MCF 10A (cell line): ENCODE data around the gene DIP2C. TPM values are rescaled to one million over a fixed set of nuclear protein-coding genes. Genes with fewer than 3 reads are reported as not detected.

ENCODE experiments used
- BruUV-seq: library from RNA; stranded (reverse); fragments of 400-500 nt; replicated peaks from 2 replicates; lab custom pipeline; 2021; lab: Mats Ljungman, UMichigan
- CTCF ChIA-PET: fragments of 300-600 bp; sonication (Branson Sonifier 250); formaldehyde crosslinking; extraction: SDS; loops from one replicate; lab custom pipeline; 2021; ENCODE audit warnings: antibody characterized with exemption, inconsistent platforms; lab: Yijun Ruan, JAX
- POLR2A ChIA-PET: fragments of 300-600, 350-650 bp; sonication (Branson Sonifier 250); formaldehyde crosslinking; extraction: SDS; loops from one replicate; lab custom pipeline; 2020; ENCODE audit warnings: antibody characterized with exemption, inconsistent platforms; lab: Yijun Ruan, JAX
- DNase-seq: peaks from one replicate; pipeline ENCODE4 v3.0.0-alpha.2; 2018; ENCODE audit not compliant: unreplicated experiment
- H3K27ac Mint-ChIP-seq: one replicate; pipeline ENCODE4 v1.8.0; 2022; ENCODE audit warnings: mild to moderate bottlenecking, low read depth, mixed read lengths; ENCODE audit not compliant: unreplicated experiment
- H3K27me3 Mint-ChIP-seq: one replicate; pipeline ENCODE4 v1.8.0; 2022; ENCODE audit warnings: mixed read lengths; ENCODE audit not compliant: insufficient read depth, unreplicated experiment
- H3K36me3 Mint-ChIP-seq: one replicate; pipeline ENCODE4 v1.8.0; 2022; ENCODE audit warnings: mild to moderate bottlenecking, moderate library complexity, mixed read lengths; ENCODE audit not compliant: insufficient read depth, unreplicated experiment
- H3K4me1 Mint-ChIP-seq: one replicate; pipeline ENCODE4 v1.8.0; 2022; ENCODE audit warnings: mixed read lengths; ENCODE audit not compliant: insufficient read depth, unreplicated experiment
- H3K4me3 Mint-ChIP-seq: one replicate; pipeline ENCODE4 v1.8.0; 2022; ENCODE audit warnings: mild to moderate bottlenecking, moderate library complexity, mixed read lengths; ENCODE audit not compliant: unreplicated experiment
- H3K9me3 Mint-ChIP-seq: one replicate; pipeline ENCODE4 v1.8.0; 2022; ENCODE audit warnings: mixed read lengths; ENCODE audit not compliant: unreplicated experiment
- intact Hi-C: fragments of 100-400 bp; cut with micrococcal nuclease; formaldehyde crosslinking; loops from 2 replicates; pipeline ENCODE4 v1.14.1; 2022
- total RNA-seq: library from RNA; stranded (reverse); gene quantifications from 2 replicates; pipeline ENCODE4 v1.2.3, GENCODE V29; 2022
- TF ChIP-seq, protein P1 (sequence below): fragments of 200-600 bp; IDR thresholded peaks from one replicate; pipeline ENCODE4 v1.8.0; 2022; ENCODE audit warnings: antibody characterized with exemption, mild to moderate bottlenecking; ENCODE audit not compliant: unreplicated experiment

Gene DIP2C
- total RNA-seq, 1 experiment from 2014 or later, result 0.37 TPM

DNA sequence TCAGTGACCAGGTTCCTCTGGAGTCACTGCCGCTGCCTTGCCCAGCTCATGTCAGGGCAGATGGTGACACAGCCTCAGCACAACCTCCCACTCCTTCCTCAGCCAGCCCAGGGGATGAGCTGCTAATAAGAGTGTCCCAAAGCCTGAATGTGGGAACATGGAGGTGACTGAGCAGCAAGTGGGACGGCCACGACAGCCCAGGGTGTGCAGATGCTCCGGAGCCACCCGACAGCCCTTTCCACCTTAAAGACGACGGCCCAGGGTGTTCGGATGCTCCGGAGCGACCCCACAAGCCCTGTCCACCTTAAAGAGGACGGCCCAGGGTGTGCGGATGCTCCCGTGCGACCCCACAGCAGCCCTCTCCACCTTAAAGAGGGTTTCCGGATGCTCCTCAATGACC is 89.2 kb downstream of the DIP2C start:
- intact Hi-C loops, result no loop called here
- Mint-ChIP-seq H3K36me3 (no peaks in the 10 kb centered on the region), H3K27ac (no peak overlapping the region), H3K4me1 (no peaks in the 10 kb centered on the region), H3K4me3 (no peak overlapping the region), H3K27me3 (peaks cover 35% of the 10 kb centered on the region), H3K9me3 (no peaks in the 10 kb centered on the region)
- BruUV-seq, result no TSS peak
- ChIA-PET POLR2A (no interaction called here), CTCF (no interaction called here)
- TF ChIP-seq, protein P1, sequence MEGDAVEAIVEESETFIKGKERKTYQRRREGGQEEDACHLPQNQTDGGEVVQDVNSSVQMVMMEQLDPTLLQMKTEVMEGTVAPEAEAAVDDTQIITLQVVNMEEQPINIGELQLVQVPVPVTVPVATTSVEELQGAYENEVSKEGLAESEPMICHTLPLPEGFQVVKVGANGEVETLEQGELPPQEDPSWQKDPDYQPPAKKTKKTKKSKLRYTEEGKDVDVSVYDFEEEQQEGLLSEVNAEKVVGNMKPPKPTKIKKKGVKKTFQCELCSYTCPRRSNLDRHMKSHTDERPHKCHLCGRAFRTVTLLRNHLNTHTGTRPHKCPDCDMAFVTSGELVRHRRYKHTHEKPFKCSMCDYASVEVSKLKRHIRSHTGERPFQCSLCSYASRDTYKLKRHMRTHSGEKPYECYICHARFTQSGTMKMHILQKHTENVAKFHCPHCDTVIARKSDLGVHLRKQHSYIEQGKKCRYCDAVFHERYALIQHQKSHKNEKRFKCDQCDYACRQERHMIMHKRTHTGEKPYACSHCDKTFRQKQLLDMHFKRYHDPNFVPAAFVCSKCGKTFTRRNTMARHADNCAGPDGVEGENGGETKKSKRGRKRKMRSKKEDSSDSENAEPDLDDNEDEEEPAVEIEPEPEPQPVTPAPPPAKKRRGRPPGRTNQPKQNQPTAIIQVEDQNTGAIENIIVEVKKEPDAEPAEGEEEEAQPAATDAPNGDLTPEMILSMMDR, result no peak
- DNase-seq, result no peak

DNA sequence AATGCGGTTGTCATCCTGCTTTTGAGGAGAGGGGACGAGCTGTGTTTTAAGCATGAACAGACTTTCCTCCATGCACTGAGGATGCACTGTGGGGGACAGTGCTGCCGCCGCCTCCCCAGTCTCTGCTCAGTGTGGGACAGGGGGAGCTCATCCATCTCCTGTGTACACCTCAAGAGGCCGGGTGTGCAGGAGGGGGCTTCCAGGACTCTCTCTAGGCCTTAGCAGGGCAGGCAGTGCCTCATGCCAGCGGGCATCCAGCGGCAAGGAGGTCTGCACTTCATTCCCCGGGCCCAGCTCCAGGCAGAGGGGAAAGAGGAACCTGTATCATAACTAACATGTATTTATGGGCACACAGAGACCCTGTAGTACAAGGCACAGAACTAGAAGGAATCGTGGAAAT is 89.7 kb downstream of the DIP2C start:
- CTCF ChIA-PET, result no interaction called here
- H3K27ac Mint-ChIP-seq, result no peak overlapping the region
- no peaks in the 10 kb centered on the region for H3K4me1 Mint-ChIP-seq

DNA sequence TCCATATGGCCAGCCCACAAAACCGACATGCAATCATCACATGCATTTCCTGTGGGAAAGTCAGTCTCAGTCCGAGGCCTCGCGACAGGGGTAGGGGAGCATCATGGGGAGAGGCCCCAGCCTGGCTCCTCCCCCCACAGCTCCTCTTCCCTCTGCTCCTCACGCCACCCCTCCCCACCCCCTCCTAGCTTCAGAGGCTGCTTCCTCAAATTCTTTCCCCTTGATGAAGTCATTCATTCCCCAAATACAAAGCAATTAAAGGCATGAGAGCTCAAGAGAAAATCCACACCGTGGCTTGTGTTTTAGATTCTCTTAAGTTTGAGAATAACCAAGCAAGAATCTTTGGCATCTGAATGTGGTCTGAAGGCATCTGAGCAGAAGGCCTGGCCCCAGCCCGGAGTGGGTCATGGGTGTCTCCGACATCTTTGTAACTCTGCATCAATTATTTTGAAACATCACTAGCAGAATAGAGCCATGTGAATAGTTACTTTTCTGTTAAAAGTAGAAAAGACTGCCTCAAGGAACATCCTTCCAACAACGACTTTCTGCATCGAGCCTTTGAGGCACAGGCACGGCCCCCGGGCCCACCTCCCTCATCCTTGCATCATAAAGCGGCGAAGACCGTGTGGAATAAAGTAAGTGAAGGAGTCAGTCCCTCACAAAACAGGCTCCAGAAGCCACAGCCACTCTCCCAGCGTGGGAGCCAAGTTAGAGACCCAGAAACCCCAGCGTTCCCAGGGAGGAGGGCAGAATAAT is 90.9 kb downstream of the DIP2C start:
- no peaks in the 10 kb centered on the region for H3K9me3 Mint-ChIP-seq
- intact Hi-C loops, result no loop called here
- no peak for DNase-seq
- peaks cover 25% of the 10 kb centered on the region for H3K27me3 Mint-ChIP-seq
- H3K4me1 Mint-ChIP-seq, result no peaks in the 10 kb centered on the region
- H3K27ac Mint-ChIP-seq, result no peak overlapping the region
- POLR2A ChIA-PET, result no interaction called here
- CTCF ChIA-PET, result no interaction called here
- TF ChIP-seq, protein P1, result no peak
- no peak overlapping the region for H3K4me3 Mint-ChIP-seq
- H3K36me3 Mint-ChIP-seq, result no peaks in the 10 kb centered on the region
- BruUV-seq, result no TSS peak

More for the DNA sequence above, 89.7 kb downstream of the DIP2C start:
- no TSS peak for BruUV-seq
- H3K27me3 Mint-ChIP-seq, result peaks cover 31% of the 10 kb centered on the region
- TF ChIP-seq, protein P1, result no peak
- no peaks in the 10 kb centered on the region for H3K9me3 Mint-ChIP-seq
- no peaks in the 10 kb centered on the region for H3K36me3 Mint-ChIP-seq
- H3K4me3 Mint-ChIP-seq, result no peak overlapping the region
- intact Hi-C loops, result no loop called here
- no peak for DNase-seq
- POLR2A ChIA-PET, result no interaction called here

DNA sequence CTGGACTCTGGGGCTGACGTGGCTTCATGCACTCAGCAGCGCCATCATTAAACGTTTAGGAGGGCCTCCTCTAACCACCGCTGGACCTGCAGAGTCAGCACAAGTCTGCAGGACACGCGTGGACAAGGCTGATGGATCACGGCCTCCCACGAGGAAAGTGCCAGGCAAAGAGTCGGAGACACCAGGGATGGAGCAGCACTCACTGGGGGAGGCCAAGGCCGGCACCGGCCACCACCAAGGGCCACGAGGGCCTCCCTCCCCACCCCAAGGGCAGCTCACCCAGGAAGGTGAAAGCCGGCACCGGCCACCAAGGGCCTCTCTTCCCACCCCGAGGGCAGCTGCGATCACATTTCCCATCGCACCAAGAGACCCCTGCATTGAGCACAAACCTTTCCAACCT is 91.5 kb downstream of the DIP2C start:
- no peak overlapping the region for H3K27ac Mint-ChIP-seq
- CTCF ChIA-PET, result interaction anchor here (0.5 kb wide), 1 partner anchor 187 kb away, joined by 4 read pairs; no protein-coding TSS in a partner anchor

More for the DNA sequence above, 91.5 kb downstream of the DIP2C start:
- Mint-ChIP-seq H3K4me3 (no peak overlapping the region), H3K9me3 (no peaks in the 10 kb centered on the region), H3K27me3 (peaks cover 29% of the 10 kb centered on the region), H3K36me3 (no peaks in the 10 kb centered on the region), H3K4me1 (no peaks in the 10 kb centered on the region)
- POLR2A ChIA-PET, result no interaction called here
- no peak for DNase-seq
- TF ChIP-seq, protein P1, result no peak
- intact Hi-C loops, result no loop called here
- no TSS peak for BruUV-seq
